GM12891 (cell line): ENCODE results near the gene FOXO1.

Experiments used
- PAX5 ChIP-seq: IDR thresholded peaks from 2 replicates; pipeline ENCODE4 v1.6.1; 2011; ENCODE audit warnings: low read length, moderate library complexity, mild to moderate bottlenecking; ENCODE audit not compliant: insufficient read depth, severe bottlenecking
- POLR2AphosphoS5 ChIP-seq: IDR thresholded peaks from 2 replicates; pipeline ENCODE4 v1.6.1; 2011; ENCODE audit warnings: low read depth, low read length, control low read depth
- TAF1 ChIP-seq: IDR thresholded peaks from 2 replicates; pipeline ENCODE4 v1.6.1; 2011; ENCODE audit warnings: low read depth, low read length, control low read depth

- TF ChIP-seq TAF1: no peak
- TF ChIP-seq PAX5: no peak
- TF ChIP-seq POLR2AphosphoS5: no peak
These were observed 70.7 kb downstream of the FOXO1 start for GRCh38 chr13:40595693-40596092.
